MCF 10A (cell line): ENCODE data around the gene IL22. TPM values are rescaled to one million over a fixed set of nuclear protein-coding genes. Genes with fewer than 3 reads are reported as not detected.

Source experiments
- BruUV-seq: library from RNA; stranded (reverse); fragments of 400-500 nt; replicated peaks from 2 replicates; lab custom pipeline; 2021; lab: Mats Ljungman, UMichigan
- CTCF ChIA-PET: fragments of 300-600 bp; sonication (Branson Sonifier 250); formaldehyde crosslinking; extraction: SDS; loops from one replicate; lab custom pipeline; 2021; ENCODE audit warnings: antibody characterized with exemption, inconsistent platforms; lab: Yijun Ruan, JAX
- POLR2A ChIA-PET: fragments of 300-600, 350-650 bp; sonication (Branson Sonifier 250); formaldehyde crosslinking; extraction: SDS; loops from one replicate; lab custom pipeline; 2020; ENCODE audit warnings: antibody characterized with exemption, inconsistent platforms; lab: Yijun Ruan, JAX
- DNase-seq: peaks from one replicate; pipeline ENCODE4 v3.0.0-alpha.2; 2018; ENCODE audit not compliant: unreplicated experiment
- H3K27ac Mint-ChIP-seq: one replicate; pipeline ENCODE4 v1.8.0; 2022; ENCODE audit warnings: mild to moderate bottlenecking, low read depth, mixed read lengths; ENCODE audit not compliant: unreplicated experiment
- H3K27me3 Mint-ChIP-seq: one replicate; pipeline ENCODE4 v1.8.0; 2022; ENCODE audit warnings: mixed read lengths; ENCODE audit not compliant: insufficient read depth, unreplicated experiment
- H3K36me3 Mint-ChIP-seq: one replicate; pipeline ENCODE4 v1.8.0; 2022; ENCODE audit warnings: mild to moderate bottlenecking, moderate library complexity, mixed read lengths; ENCODE audit not compliant: insufficient read depth, unreplicated experiment
- H3K4me1 Mint-ChIP-seq: one replicate; pipeline ENCODE4 v1.8.0; 2022; ENCODE audit warnings: mixed read lengths; ENCODE audit not compliant: insufficient read depth, unreplicated experiment
- H3K4me3 Mint-ChIP-seq: one replicate; pipeline ENCODE4 v1.8.0; 2022; ENCODE audit warnings: mild to moderate bottlenecking, moderate library complexity, mixed read lengths; ENCODE audit not compliant: unreplicated experiment
- H3K9me3 Mint-ChIP-seq: one replicate; pipeline ENCODE4 v1.8.0; 2022; ENCODE audit warnings: mixed read lengths; ENCODE audit not compliant: unreplicated experiment
- intact Hi-C: fragments of 100-400 bp; cut with micrococcal nuclease; formaldehyde crosslinking; loops from 2 replicates; pipeline ENCODE4 v1.14.1; 2022
- total RNA-seq: library from RNA; stranded (reverse); gene quantifications from 2 replicates; pipeline ENCODE4 v1.2.3, GENCODE V29; 2022
- TF ChIP-seq, protein P1 (sequence below): fragments of 200-600 bp; IDR thresholded peaks from one replicate; pipeline ENCODE4 v1.8.0; 2022; ENCODE audit warnings: antibody characterized with exemption, mild to moderate bottlenecking; ENCODE audit not compliant: unreplicated experiment

IL22 gene
- total RNA-seq, 1 experiment from 2014 or later: not detected

DNA sequence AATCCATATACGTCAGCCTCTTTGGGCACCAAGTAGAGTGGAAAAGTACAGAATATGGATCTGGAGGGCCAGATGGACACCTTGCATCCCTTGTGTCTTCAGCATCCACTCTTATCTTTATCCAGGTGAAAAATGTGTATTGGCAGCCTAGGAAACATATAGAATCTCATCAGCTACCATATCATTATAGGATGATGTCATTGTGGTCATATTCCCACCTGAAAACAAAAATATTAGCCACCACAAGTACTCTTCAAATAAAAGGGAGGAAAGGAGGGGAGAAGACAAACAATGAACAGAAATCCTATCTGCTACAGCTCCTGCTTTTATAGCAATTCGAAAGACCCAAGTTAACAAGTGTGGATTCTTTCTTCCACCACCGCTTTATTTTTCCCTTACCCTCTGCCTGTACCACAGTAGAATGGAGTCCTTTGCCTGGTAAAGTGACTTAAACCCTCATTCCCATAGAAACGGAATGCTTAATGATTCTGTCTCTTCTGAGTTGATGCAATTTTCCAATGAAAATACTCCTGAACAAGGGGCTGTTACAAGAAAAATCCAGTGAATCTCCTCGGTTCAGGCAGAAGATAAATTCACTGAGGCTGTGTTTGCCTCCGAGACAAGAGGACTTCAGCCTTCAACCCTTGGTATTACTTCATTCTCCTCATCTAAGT lies 14.0 kb downstream of the IL22 start:
- POLR2A ChIA-PET: interaction anchor here (0.7 to 1.3 kb wide), 3 partner anchors 9 to 52 kb away, joined by 3 to 4 read pairs (median 3); no protein-coding TSS in a partner anchor
- Mint-ChIP-seq H3K36me3 (no peaks in the 10 kb centered on the region), H3K9me3 (no peaks in the 10 kb centered on the region), H3K27me3 (no peaks in the 10 kb centered on the region), H3K4me3 (peak overlapping the region; percentile 27), H3K27ac (peak overlapping the region; percentile 93), H3K4me1 (peaks cover 26% of the 10 kb centered on the region)
- TF ChIP-seq, protein P1, sequence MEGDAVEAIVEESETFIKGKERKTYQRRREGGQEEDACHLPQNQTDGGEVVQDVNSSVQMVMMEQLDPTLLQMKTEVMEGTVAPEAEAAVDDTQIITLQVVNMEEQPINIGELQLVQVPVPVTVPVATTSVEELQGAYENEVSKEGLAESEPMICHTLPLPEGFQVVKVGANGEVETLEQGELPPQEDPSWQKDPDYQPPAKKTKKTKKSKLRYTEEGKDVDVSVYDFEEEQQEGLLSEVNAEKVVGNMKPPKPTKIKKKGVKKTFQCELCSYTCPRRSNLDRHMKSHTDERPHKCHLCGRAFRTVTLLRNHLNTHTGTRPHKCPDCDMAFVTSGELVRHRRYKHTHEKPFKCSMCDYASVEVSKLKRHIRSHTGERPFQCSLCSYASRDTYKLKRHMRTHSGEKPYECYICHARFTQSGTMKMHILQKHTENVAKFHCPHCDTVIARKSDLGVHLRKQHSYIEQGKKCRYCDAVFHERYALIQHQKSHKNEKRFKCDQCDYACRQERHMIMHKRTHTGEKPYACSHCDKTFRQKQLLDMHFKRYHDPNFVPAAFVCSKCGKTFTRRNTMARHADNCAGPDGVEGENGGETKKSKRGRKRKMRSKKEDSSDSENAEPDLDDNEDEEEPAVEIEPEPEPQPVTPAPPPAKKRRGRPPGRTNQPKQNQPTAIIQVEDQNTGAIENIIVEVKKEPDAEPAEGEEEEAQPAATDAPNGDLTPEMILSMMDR: no peak
- CTCF ChIA-PET: interaction anchor here (4.5 kb wide), 1 partner anchor 16 kb away, joined by 31 read pairs; no protein-coding TSS in a partner anchor
- intact Hi-C loops: no loop called here
- no peak for DNase-seq
- BruUV-seq: no TSS peak

DNA sequence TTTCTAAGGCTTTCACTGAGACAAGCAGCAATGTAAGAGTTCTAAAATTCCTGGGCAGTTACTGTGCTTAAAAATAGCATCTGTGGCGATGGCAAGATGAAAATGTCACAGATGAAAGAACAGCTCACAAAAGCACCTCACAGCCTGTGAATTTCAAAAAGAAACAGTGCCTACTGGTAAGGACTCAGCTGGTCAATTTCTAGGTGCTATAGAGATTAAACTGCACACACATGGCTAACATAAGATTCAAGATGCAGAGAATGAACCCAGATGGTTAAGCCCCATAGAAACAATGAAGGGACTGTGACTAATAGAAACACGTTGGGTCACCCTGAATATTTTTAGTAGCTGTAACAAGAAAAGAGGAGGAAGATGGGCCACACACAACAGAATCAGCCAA lies 15.8 kb downstream of the IL22 start:
- DNase-seq: no peak
- Mint-ChIP-seq H3K27me3 (no peaks in the 10 kb centered on the region), H3K4me1 (peaks cover 26% of the 10 kb centered on the region), H3K27ac (no peak overlapping the region), H3K4me3 (no peak overlapping the region), H3K9me3 (no peaks in the 10 kb centered on the region), H3K36me3 (no peaks in the 10 kb centered on the region)
- POLR2A ChIA-PET: no interaction called here
- intact Hi-C loops: loop anchor here (1.0 kb wide), 1 partner anchor 80 kb away; no protein-coding TSS in a partner anchor
- CTCF ChIA-PET: interaction anchor here (0.5 to 4.5 kb wide), 3 partner anchors 14 to 310 kb away, joined by 3 to 31 read pairs (median 13); no protein-coding TSS in a partner anchor
- TF ChIP-seq, protein P1: no peak
- no TSS peak for BruUV-seq

DNA sequence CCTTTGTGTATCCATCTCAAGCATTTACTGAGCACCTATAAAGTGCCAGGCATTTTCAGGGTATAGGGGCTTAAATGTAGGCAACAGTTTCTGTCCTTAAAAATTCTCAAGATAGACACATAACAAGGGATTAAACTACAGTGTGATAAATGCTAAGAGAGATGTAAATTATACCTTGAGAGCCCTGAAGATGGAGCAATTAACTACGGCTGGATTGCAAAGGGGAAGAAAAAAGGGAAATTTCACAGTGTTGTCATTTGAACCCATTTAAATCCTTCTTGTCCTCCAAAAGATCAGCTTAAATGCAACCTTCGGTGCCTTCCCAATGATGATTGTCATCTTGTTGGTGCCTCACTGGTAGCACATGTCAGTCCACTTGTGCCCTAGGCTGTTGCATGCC lies 16.3 kb downstream of the IL22 start:
- TF ChIP-seq, protein P1: peak; percentile 21
- ChIA-PET CTCF (interaction anchor here (0.6 to 4.5 kb wide), 3 partner anchors 14 to 427 kb away, joined by 4 to 31 read pairs (median 13); no protein-coding TSS in a partner anchor), POLR2A (interaction anchor here (0.6 to 1.1 kb wide), 2 partner anchors 13 to 28 kb away, joined by 3 to 5 read pairs; no protein-coding TSS in a partner anchor)
- H3K27ac Mint-ChIP-seq: peak overlapping the region; percentile 50
- no TSS peak for BruUV-seq
- peaks cover 26% of the 10 kb centered on the region for H3K4me1 Mint-ChIP-seq
- no peak for DNase-seq
- peak overlapping the region; percentile 61 for H3K4me3 Mint-ChIP-seq
- intact Hi-C loops: loop anchor here (1.0 kb wide), 1 partner anchor 80 kb away; no protein-coding TSS in a partner anchor
- no peaks in the 10 kb centered on the region for H3K9me3 Mint-ChIP-seq
- no peaks in the 10 kb centered on the region for H3K36me3 Mint-ChIP-seq
- no peaks in the 10 kb centered on the region for H3K27me3 Mint-ChIP-seq

DNA sequence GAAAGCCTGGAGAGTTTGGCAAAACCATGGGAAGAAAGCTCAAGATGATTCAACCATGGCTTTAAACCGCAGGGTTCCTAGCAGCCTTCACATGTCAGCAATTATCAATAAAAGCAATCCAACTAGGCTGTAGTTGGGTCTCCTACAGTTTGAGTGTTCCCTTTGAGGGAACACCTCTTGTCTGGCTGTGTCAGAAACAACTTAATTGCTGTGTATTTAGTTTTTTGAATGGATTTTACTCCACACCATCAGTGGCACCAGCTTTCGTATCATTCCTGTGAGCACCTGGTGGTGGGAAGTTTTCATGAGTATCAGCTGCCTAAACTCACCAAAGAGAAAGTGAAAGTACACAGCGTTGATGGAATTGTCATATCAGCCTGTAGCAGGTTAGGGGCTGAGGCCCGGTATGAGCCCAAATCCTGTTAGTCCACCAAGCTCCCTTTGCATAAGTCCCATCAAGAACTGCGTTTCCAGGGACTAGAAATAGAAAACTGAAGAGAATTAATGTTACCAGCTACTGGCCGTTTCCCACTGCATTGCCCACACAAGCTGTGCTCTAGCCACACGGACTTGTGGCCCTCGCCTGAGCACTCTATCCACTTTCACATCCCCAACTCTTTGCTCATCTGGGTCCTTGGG lies 16.9 kb downstream of the IL22 start:
- H3K4me1 Mint-ChIP-seq: peaks cover 26% of the 10 kb centered on the region

More for the DNA sequence above, 16.9 kb downstream of the IL22 start:
- CTCF ChIA-PET: interaction anchor here (0.6 to 4.5 kb wide), 5 partner anchors 13 to 428 kb away, joined by 3 to 31 read pairs (median 4); no protein-coding TSS in a partner anchor
- Mint-ChIP-seq H3K36me3 (no peaks in the 10 kb centered on the region), H3K9me3 (no peaks in the 10 kb centered on the region), H3K4me3 (peak overlapping the region; percentile 61), H3K27ac (peak overlapping the region; percentile 50), H3K27me3 (no peaks in the 10 kb centered on the region)
- POLR2A ChIA-PET: interaction anchor here (0.6 to 1.3 kb wide), 4 partner anchors 14 to 54 kb away, joined by 3 to 5 read pairs (median 4); no protein-coding TSS in a partner anchor
- TF ChIP-seq, protein P1: no peak
- no TSS peak for BruUV-seq
- DNase-seq: peak; percentile 48
- intact Hi-C loops: loop anchor here (1.0 kb wide), 1 partner anchor 81 kb away; no protein-coding TSS in a partner anchor
